HCT116 (cell line): ENCODE data around the gene WBP1L. TPM values are rescaled to one million over a fixed set of nuclear protein-coding genes. Genes with fewer than 3 reads are reported as not detected.

ENCODE experiments used
- ATAC-seq: fragments of 200-7000 bp; cut with Tn5 transposase; 2 replicates; pipeline ENCODE4 v1.9.1; 2020; ENCODE audit warnings: mild to moderate bottlenecking, moderate library complexity
- BruUV-seq: library from RNA; stranded (reverse); fragments of 400-500 nt; replicated peaks from 2 replicates; lab custom pipeline; 2021; lab: Mats Ljungman, UMichigan
- CTCF ChIA-PET: fragments of 300-600 bp; sonication (Branson Sonifier 250); formaldehyde crosslinking; loops from one replicate; lab custom pipeline; 2021; ENCODE audit warnings: antibody characterized with exemption; lab: Charles Lee
- POLR2A ChIA-PET: fragments of 300-600, 350-600 bp; sonication (Branson Sonifier 250); formaldehyde crosslinking; loops from one replicate; lab custom pipeline; 2021; ENCODE audit warnings: antibody characterized with exemption; lab: Charles Lee
- RAD21 ChIA-PET, 2 experiments: fragments of 300-600 bp; sonication (Branson Sonifier 250); formaldehyde crosslinking; loops; one replicate each; lab custom pipeline; 2023; ENCODE audit warnings: low total read pairs in 2 of 2; ENCODE audit not compliant: uncharacterized antibody in 2 of 2, unreplicated experiment in 2 of 2, low non-redundant PET in 1 of 2; lab: Charles Lee
- DNase-seq: peaks from one replicate; pipeline ENCODE4 v3.0.0-alpha.2; 2010; ENCODE audit warnings: low read depth, low spot score
- H2AFZ ChIP-seq: fragments of 200-600 bp; shearing (Covaris generic), sonication (generic); 2 replicates; pipeline ENCODE4 v1.6.1; 2017; ENCODE audit warnings: low read depth, mixed run types, mixed read lengths, antibody characterized with exemption, low read length; ENCODE audit not compliant: poor library complexity, severe bottlenecking
- H3K27ac ChIP-seq: 2 replicates; pipeline ENCODE4 v1.5.1; 2012; ENCODE audit warnings: low read depth, low read length
- H3K27me3 ChIP-seq: fragments of 200-600 bp; sonication (generic); 2 replicates; pipeline ENCODE4 v1.6.1; 2016; ENCODE audit warnings: mixed run types, low read length, mixed read lengths; ENCODE audit not compliant: insufficient read depth
- H3K36me3 ChIP-seq, 2 experiments: fragments of 200-500 bp in 1 of 2; fragments of 200-600 bp in 1 of 2; sonication (Bioruptor generic) in 1 of 2; sonication (generic) in 1 of 2; 2 replicates each; pipeline versions ENCODE4 v1.5.1 to v1.6.1; 2014 to 2016; ENCODE audit warnings: low read length in 2 of 2, inconsistent platforms in 1 of 2, mixed read lengths in 1 of 2, mixed run types in 1 of 2; ENCODE audit not compliant: insufficient read depth in 2 of 2, control insufficient read depth in 1 of 2
- H3K4me1 ChIP-seq, 2 experiments: fragments of 200-600 bp in 1 of 2; sonication (generic) in 1 of 2; 2 replicates each; pipeline versions ENCODE4 v1.5.1 to v1.6.1; 2012 to 2017; ENCODE audit warnings: low read length in 2 of 2, inconsistent platforms in 1 of 2, mild to moderate bottlenecking in 1 of 2, mixed read lengths in 1 of 2, mixed run types in 1 of 2, moderate library complexity in 1 of 2; ENCODE audit not compliant: insufficient read depth in 2 of 2, control insufficient read depth in 1 of 2
- H3K4me2 ChIP-seq: fragments of 200-600 bp; sonication (generic); 2 replicates; pipeline ENCODE4 v1.6.1; 2017; ENCODE audit warnings: mixed run types, low read length, mixed read lengths
- H3K4me3 ChIP-seq, 2 experiments: fragments of 200-600 bp in 1 of 2; sonication (generic) in 1 of 2; replicated peaks in 1 of 2; 2 replicates each; pipeline ENCODE4 v1.5.1; 2011 to 2016; ENCODE audit warnings: low read length in 2 of 2, control low read depth in 1 of 2, low read depth in 1 of 2, mild to moderate bottlenecking in 1 of 2, mixed read lengths in 1 of 2, mixed run types in 1 of 2
- H3K79me2 ChIP-seq: fragments of 200-600 bp; sonication (generic); 2 replicates; pipeline ENCODE4 v1.6.1; 2017; ENCODE audit warnings: mild to moderate bottlenecking, mixed run types, low read length, moderate library complexity, mixed read lengths; ENCODE audit not compliant: insufficient read depth
- H3K9ac ChIP-seq: fragments of 200-600 bp; sonication (generic); 2 replicates; pipeline ENCODE4 v1.6.1; 2016; ENCODE audit warnings: low read length, mixed read lengths
- H3K9me2 ChIP-seq: fragments of 200-600 bp; sonication (generic), shearing (Covaris generic); 2 replicates; pipeline ENCODE4 v1.6.1; 2017; ENCODE audit warnings: mixed run types, mild to moderate bottlenecking, moderate library complexity; ENCODE audit not compliant: insufficient read depth
- H3K9me3 ChIP-seq, 2 experiments: fragments of 200-500 bp in 1 of 2; fragments of 200-600 bp in 1 of 2; sonication (Bioruptor generic) in 1 of 2; sonication (generic) in 1 of 2; 2 replicates each; pipeline ENCODE4 v1.6.1; 2014 to 2017; ENCODE audit warnings: low read length in 2 of 2, mixed read lengths in 2 of 2, inconsistent platforms in 1 of 2, low read depth in 1 of 2, mild to moderate bottlenecking in 1 of 2, mixed run types in 1 of 2, moderate library complexity in 1 of 2; ENCODE audit not compliant: control insufficient read depth in 1 of 2, insufficient read depth in 1 of 2
- H4K20me1 ChIP-seq: fragments of 200-600 bp; sonication (generic), shearing (Covaris generic); 2 replicates; pipeline ENCODE4 v1.6.1; 2017; ENCODE audit warnings: mixed run types, mild to moderate bottlenecking, moderate library complexity; ENCODE audit not compliant: insufficient read depth
- CBX3 ChIP-seq: IDR thresholded peaks from 2 replicates; pipeline ENCODE4 v1.6.1; 2012; ENCODE audit warnings: low read depth
- CEBPB ChIP-seq: IDR thresholded peaks from 2 replicates; pipeline ENCODE4 v1.6.1; 2012; ENCODE audit warnings: low read depth
- EGR1 ChIP-seq: IDR thresholded peaks from 2 replicates; pipeline ENCODE4 v1.6.1; 2012; ENCODE audit warnings: low read depth
- ELF1 ChIP-seq: IDR thresholded peaks from 2 replicates; pipeline ENCODE4 v1.6.1; 2012; ENCODE audit warnings: low read depth, borderline replicate concordance
- EZH2 ChIP-seq: fragments of 200-600 bp; sonication (generic); IDR thresholded peaks from 2 replicates; pipeline ENCODE4 v1.6.1; 2017; ENCODE audit warnings: antibody characterized with exemption, mixed run types
- EZH2phosphoT487 ChIP-seq: fragments of 200-600 bp; IDR thresholded peaks from 2 replicates; pipeline ENCODE4 v1.6.1; 2018; ENCODE audit warnings: antibody characterized with exemption, borderline replicate concordance
- FOSL1 ChIP-seq: IDR thresholded peaks from 2 replicates; pipeline ENCODE4 v1.6.1; 2012; ENCODE audit warnings: low read depth
- JUND ChIP-seq: IDR thresholded peaks from 2 replicates; pipeline ENCODE4 v1.6.1; 2012
- MAX ChIP-seq: IDR thresholded peaks from 2 replicates; pipeline ENCODE4 v1.6.1; 2012
- POLR2A ChIP-seq: IDR thresholded peaks from 2 replicates; pipeline ENCODE4 v1.7.0; 2011; ENCODE audit warnings: borderline replicate concordance; ENCODE audit not compliant: insufficient read depth, insufficient read length; ENCODE audit errors: extremely low read depth
- POLR2AphosphoS5 ChIP-seq: IDR thresholded peaks from 2 replicates; pipeline ENCODE4 v1.6.1; 2011; ENCODE audit warnings: mild to moderate bottlenecking, low read depth, low read length, moderate library complexity
- RAD21 ChIP-seq: IDR thresholded peaks from 2 replicates; pipeline ENCODE4 v1.6.1; 2012; ENCODE audit warnings: low read depth, mild to moderate bottlenecking
- SP1 ChIP-seq: IDR thresholded peaks from 2 replicates; pipeline ENCODE4 v1.6.1; 2012; ENCODE audit warnings: low read depth
- TCF7L2 ChIP-seq: IDR thresholded peaks from 2 replicates; pipeline ENCODE4 v1.7.0; 2011; ENCODE audit warnings: borderline replicate concordance, inconsistent platforms; ENCODE audit not compliant: insufficient read depth, insufficient read length; ENCODE audit errors: extremely low read depth
- ZBTB33 ChIP-seq: IDR thresholded peaks from 2 replicates; pipeline ENCODE4 v1.6.1; 2011; ENCODE audit warnings: mild to moderate bottlenecking, low read length, moderate library complexity; ENCODE audit not compliant: insufficient replicate concordance; ENCODE audit errors: extremely low read depth
- ZFX ChIP-seq: fragments of 450-650 bp; IDR thresholded peaks from 2 replicates; pipeline ENCODE4 v1.6.1; 2017
- ZNF274 ChIP-seq: fragments of 200-500 bp; sonication (Bioruptor generic); IDR thresholded peaks from 2 replicates; pipeline ENCODE4 v1.6.1; 2014; ENCODE audit warnings: mild to moderate bottlenecking, low read depth, low read length, inconsistent platforms
- intact Hi-C: fragments of 100-400 bp; cut with micrococcal nuclease; formaldehyde crosslinking; loops from 2 replicates; pipeline ENCODE4 v1.10.0; 2022
- total RNA-seq: library from RNA; stranded (reverse); gene quantifications from one replicate; pipeline ENCODE4 v1.2.1, GENCODE V29; 2021; ENCODE audit not compliant: unreplicated experiment
- TF ChIP-seq, protein P1 (sequence below): IDR thresholded peaks from 2 replicates; pipeline ENCODE4 v1.6.1; 2012; ENCODE audit warnings: low read depth
- TF ChIP-seq, protein P2 (sequence below), 3 experiments: fragments of 200-600 bp in 1 of 3; sonication (generic) in 1 of 3; IDR thresholded peaks in 2 of 3; conservative IDR thresholded peaks in 1 of 3; 2 replicates each; pipeline ENCODE4 v1.5.1; 2012 to 2017; ENCODE audit warnings: low read depth in 2 of 3, low read length in 2 of 3, antibody characterized with exemption in 1 of 3, borderline replicate concordance in 1 of 3, control low read depth in 1 of 3, mild to moderate bottlenecking in 1 of 3, mixed read lengths in 1 of 3, mixed run types in 1 of 3, moderate library complexity in 1 of 3; ENCODE audit not compliant: insufficient read depth in 1 of 3

The WBP1L gene
- total RNA-seq, 1 experiment from 2014 or later = 25.2 TPM

GRCh38 chr10:102729029-102730026, 14.4 kb upstream of the WBP1L start:
- Histone ChIP-seq H3K36me3 (peaks cover 25 to 26% of the 10 kb centered on the region in 2 experiments; a peak in 2 of 4 replicates), H3K27ac (no peak overlapping the region), H3K9me2 (no peaks in the 10 kb centered on the region), H3K4me1 (no peaks in the 10 kb centered on the region), H3K79me2 (no peaks in the 10 kb centered on the region), H3K4me2 (no peak overlapping the region), H3K4me3 (no peak overlapping the region), H4K20me1 (no peaks in the 10 kb centered on the region), H3K27me3 (no peaks in the 10 kb centered on the region), H3K9ac (no peak overlapping the region), H2AFZ (no peak overlapping the region), H3K9me3 (no peaks in the 10 kb centered on the region)
- POLR2A ChIA-PET = no interaction called here
- CTCF ChIA-PET = no interaction called here
- no TSS peak for BruUV-seq
- peak; percentile 49 for DNase-seq
- peak; percentile 99 for ATAC-seq
- intact Hi-C loops = loop anchor here (1.0 to 10.0 kb wide), 7 partner anchors 105 to 755 kb away; partner anchors contain the start of gene CNNM2
- RAD21 ChIA-PET = no interaction called here
- TF ChIP-seq, protein P1, sequence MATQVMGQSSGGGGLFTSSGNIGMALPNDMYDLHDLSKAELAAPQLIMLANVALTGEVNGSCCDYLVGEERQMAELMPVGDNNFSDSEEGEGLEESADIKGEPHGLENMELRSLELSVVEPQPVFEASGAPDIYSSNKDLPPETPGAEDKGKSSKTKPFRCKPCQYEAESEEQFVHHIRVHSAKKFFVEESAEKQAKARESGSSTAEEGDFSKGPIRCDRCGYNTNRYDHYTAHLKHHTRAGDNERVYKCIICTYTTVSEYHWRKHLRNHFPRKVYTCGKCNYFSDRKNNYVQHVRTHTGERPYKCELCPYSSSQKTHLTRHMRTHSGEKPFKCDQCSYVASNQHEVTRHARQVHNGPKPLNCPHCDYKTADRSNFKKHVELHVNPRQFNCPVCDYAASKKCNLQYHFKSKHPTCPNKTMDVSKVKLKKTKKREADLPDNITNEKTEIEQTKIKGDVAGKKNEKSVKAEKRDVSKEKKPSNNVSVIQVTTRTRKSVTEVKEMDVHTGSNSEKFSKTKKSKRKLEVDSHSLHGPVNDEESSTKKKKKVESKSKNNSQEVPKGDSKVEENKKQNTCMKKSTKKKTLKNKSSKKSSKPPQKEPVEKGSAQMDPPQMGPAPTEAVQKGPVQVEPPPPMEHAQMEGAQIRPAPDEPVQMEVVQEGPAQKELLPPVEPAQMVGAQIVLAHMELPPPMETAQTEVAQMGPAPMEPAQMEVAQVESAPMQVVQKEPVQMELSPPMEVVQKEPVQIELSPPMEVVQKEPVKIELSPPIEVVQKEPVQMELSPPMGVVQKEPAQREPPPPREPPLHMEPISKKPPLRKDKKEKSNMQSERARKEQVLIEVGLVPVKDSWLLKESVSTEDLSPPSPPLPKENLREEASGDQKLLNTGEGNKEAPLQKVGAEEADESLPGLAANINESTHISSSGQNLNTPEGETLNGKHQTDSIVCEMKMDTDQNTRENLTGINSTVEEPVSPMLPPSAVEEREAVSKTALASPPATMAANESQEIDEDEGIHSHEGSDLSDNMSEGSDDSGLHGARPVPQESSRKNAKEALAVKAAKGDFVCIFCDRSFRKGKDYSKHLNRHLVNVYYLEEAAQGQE = no peak
- TF ChIP-seq CEBPB (no peak), TCF7L2 (no peak), EGR1 (no peak), CBX3 (no peak), ZBTB33 (no peak), FOSL1 (no peak), POLR2A (no peak), ELF1 (no peak), RAD21 (peak; percentile 95), POLR2AphosphoS5 (no peak), MAX (no peak), EZH2phosphoT487 (no peak), JUND (no peak), ZFX (no peak), EZH2 (no peak), SP1 (no peak), ZNF274 (no peak)
- TF ChIP-seq, protein P2, sequence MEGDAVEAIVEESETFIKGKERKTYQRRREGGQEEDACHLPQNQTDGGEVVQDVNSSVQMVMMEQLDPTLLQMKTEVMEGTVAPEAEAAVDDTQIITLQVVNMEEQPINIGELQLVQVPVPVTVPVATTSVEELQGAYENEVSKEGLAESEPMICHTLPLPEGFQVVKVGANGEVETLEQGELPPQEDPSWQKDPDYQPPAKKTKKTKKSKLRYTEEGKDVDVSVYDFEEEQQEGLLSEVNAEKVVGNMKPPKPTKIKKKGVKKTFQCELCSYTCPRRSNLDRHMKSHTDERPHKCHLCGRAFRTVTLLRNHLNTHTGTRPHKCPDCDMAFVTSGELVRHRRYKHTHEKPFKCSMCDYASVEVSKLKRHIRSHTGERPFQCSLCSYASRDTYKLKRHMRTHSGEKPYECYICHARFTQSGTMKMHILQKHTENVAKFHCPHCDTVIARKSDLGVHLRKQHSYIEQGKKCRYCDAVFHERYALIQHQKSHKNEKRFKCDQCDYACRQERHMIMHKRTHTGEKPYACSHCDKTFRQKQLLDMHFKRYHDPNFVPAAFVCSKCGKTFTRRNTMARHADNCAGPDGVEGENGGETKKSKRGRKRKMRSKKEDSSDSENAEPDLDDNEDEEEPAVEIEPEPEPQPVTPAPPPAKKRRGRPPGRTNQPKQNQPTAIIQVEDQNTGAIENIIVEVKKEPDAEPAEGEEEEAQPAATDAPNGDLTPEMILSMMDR (IDR thresholded peaks at IDR 0.05 in 2 of 3, conservative IDR thresholded peaks at IDR 0.05 in 1 of 3; ENCODE audit: borderline replicate concordance in 1 of 3, insufficient read depth in 1 of 3, low read depth in 2 of 3, low read length in 2 of 3) = peak; percentile 83 to 99 (median 99)
